Liver (tissue), 3 donors: ENCODE data around the gene ST6GALNAC3.

Source experiments
- CTCF ChIP-seq: fragments of 150-350 bp; IDR thresholded peaks from 2 replicates; pipeline ENCODE4 v1.5.1; 2017; ENCODE audit warnings: improper control_type of control experiment, low read depth, low read length; ENCODE audit not compliant: missing input control
- JUND ChIP-seq, 2 donors: IDR thresholded peaks; 2 replicates each; pipeline ENCODE4 v1.6.1; 2016; ENCODE audit warnings: antibody characterized with exemption in 2 of 2
- MAX ChIP-seq: IDR thresholded peaks from 2 replicates; pipeline ENCODE4 v1.6.1; 2016; ENCODE audit warnings: antibody characterized with exemption
- REST ChIP-seq: IDR thresholded peaks from 2 replicates; pipeline ENCODE4 v1.6.1; 2016; ENCODE audit warnings: antibody characterized with exemption, mild to moderate bottlenecking
- SP1 ChIP-seq: IDR thresholded peaks from 2 replicates; pipeline ENCODE4 v1.6.1; 2018; ENCODE audit warnings: antibody characterized with exemption, mild to moderate bottlenecking
- ZBTB33 ChIP-seq: IDR thresholded peaks from 2 replicates; pipeline ENCODE4 v1.6.1; 2016; ENCODE audit warnings: antibody characterized with exemption
- donor health status: healthy.
- donor health status: healthy.

- no peak for TF ChIP-seq CTCF
- no peak for TF ChIP-seq MAX
- no peak for TF ChIP-seq SP1
- TF ChIP-seq ZBTB33 = no peak
- no peak for TF ChIP-seq JUND (IDR thresholded peaks at IDR 0.05)
- TF ChIP-seq REST = no peak
Observed at GRCh38 chr1:76554283-76554682, 479.7 kb downstream of the ST6GALNAC3 start.
